K562 (cell line): ENCODE measurements around the gene CRADD. TPM values are rescaled to one million over a fixed set of nuclear protein-coding genes. Genes with fewer than 3 reads are reported as not detected.

Source experiments
- ATAC-seq: fragments of 200-7000 bp; cut with Tn5 transposase; 3 replicates; pipeline ENCODE4 v1.9.1; 2020; ENCODE audit warnings: moderate library complexity
- BruUV-seq: library from RNA; stranded (reverse); fragments of 400-500 nt; replicated peaks from 2 replicates; lab custom pipeline; 2021; lab: Mats Ljungman, UMichigan
- CTCF ChIA-PET: fragments of 300-600 bp; formaldehyde crosslinking; extraction: SDS; loops from one replicate; lab custom pipeline; 2021; ENCODE audit warnings: low intra/inter-chr PET ratio; lab: Yijun Ruan, JAX
- POLR2A ChIA-PET: fragments of 300-600, 350-650 bp; sonication (Branson Sonifier 250); formaldehyde crosslinking; extraction: SDS; loops from one replicate; lab custom pipeline; 2021; ENCODE audit warnings: antibody characterized with exemption, inconsistent platforms; lab: Yijun Ruan, JAX
- DNase-seq, 4 experiments: peaks; one replicate each; pipeline versions ENCODE4 v3.0.0 to v3.0.0-alpha.2; 2011 to 2018; ENCODE audit warnings: low spot score in 3 of 4, mixed read lengths in 3 of 4; ENCODE audit errors: extremely low read depth in 1 of 4
- FAIRE-seq: peaks from 2 replicates; lab custom pipeline; 2011; peaks lifted over from hg19 to GRCh38; lab: Jason Lieb, UNC
- H2AFZ ChIP-seq: 2 replicates; pipeline ENCODE4 v1.6.0; 2011; ENCODE audit warnings: low read depth, low read length, control low read depth, inconsistent platforms
- H3K27ac ChIP-seq: fragments of 200-600 bp; 3 replicates; pipeline ENCODE4 v1.8.0; 2011; ENCODE audit warnings: low read depth, mild to moderate bottlenecking, control low read depth, inconsistent platforms, low read length, moderate library complexity, mixed read lengths; ENCODE audit errors: extremely low read depth
- H3K27me3 ChIP-seq, 2 experiments: fragments of 300-600 bp in 1 of 2; 2 replicates in 1 of 2; 3 replicates in 1 of 2; pipeline versions ENCODE4 v1.6.0 to v1.8.0; 2011; ENCODE audit warnings: inconsistent platforms in 2 of 2, low read length in 2 of 2, mild to moderate bottlenecking in 1 of 2, mixed read lengths in 1 of 2, moderate library complexity in 1 of 2; ENCODE audit not compliant: control insufficient read depth in 2 of 2, insufficient read depth in 2 of 2
- H3K36me3 ChIP-seq: fragments of 300-600 bp; 3 replicates; pipeline ENCODE4 v1.8.0; 2011; ENCODE audit warnings: mild to moderate bottlenecking, low read length, inconsistent platforms; ENCODE audit not compliant: control insufficient read depth, insufficient read depth
- H3K4me1 ChIP-seq, 2 experiments: fragments of 200-600 bp in 1 of 2; replicated peaks in 1 of 2; 2 replicates in 1 of 2; 3 replicates in 1 of 2; pipeline versions ENCODE4 v1.5.1 to v1.8.0; 2011; ENCODE audit warnings: inconsistent platforms in 2 of 2, low read length in 2 of 2, mild to moderate bottlenecking in 1 of 2, mixed read lengths in 1 of 2, moderate library complexity in 1 of 2; ENCODE audit not compliant: control insufficient read depth in 2 of 2, insufficient read depth in 2 of 2
- H3K4me2 ChIP-seq: 2 replicates; pipeline ENCODE4 v1.6.1; 2011; ENCODE audit warnings: low read length, control low read depth, inconsistent platforms, mixed read lengths; ENCODE audit not compliant: insufficient read depth
- H3K4me3 ChIP-seq: fragments of 200-600 bp; sonication (generic), shearing (Covaris generic); 2 replicates; pipeline ENCODE4 v1.5.1; 2016; ENCODE audit warnings: control low read depth, inconsistent platforms
- H3K79me2 ChIP-seq: fragments of 200-600 bp; 3 replicates; pipeline ENCODE4 v1.8.0; 2011; ENCODE audit warnings: low read length, inconsistent platforms; ENCODE audit not compliant: control insufficient read depth, insufficient read depth
- H3K9ac ChIP-seq, 2 experiments: 2 replicates each; pipeline versions ENCODE4 v1.6.0 to v1.6.1; 2011; ENCODE audit warnings: low read depth in 2 of 2, low read length in 2 of 2, control low read depth in 1 of 2, inconsistent platforms in 1 of 2, mild to moderate bottlenecking in 1 of 2, mixed read lengths in 1 of 2; ENCODE audit not compliant: insufficient read depth in 1 of 2
- H3K9me1 ChIP-seq: one replicate; pipeline ENCODE4 v1.6.0; 2011; ENCODE audit warnings: inconsistent platforms, mild to moderate bottlenecking, low read length, moderate library complexity; ENCODE audit not compliant: control insufficient read depth, insufficient read depth
- H3K9me3 ChIP-seq: replicated peaks from 2 replicates; pipeline ENCODE4 v1.5.1; 2011; ENCODE audit warnings: low read depth, low read length, inconsistent platforms; ENCODE audit not compliant: control insufficient read depth, insufficient read depth
- H4K20me1 ChIP-seq: replicated peaks from 2 replicates; pipeline ENCODE4 v1.6.1; 2011; ENCODE audit warnings: low read length, inconsistent platforms, mixed read lengths; ENCODE audit not compliant: control insufficient read depth, insufficient read depth
- AFF4 ChIP-seq: sonication (generic); formaldehyde crosslinking; IDR thresholded peaks from 2 replicates; pipeline ENCODE4 v1.8.0; 2023; ENCODE audit warnings: mild to moderate bottlenecking, missing genetic modification reagents
- C11orf30 ChIP-seq: fragments of 450-650 bp; IDR thresholded peaks from 2 replicates; pipeline ENCODE4 v1.6.1; 2016; ENCODE audit warnings: low read depth, mild to moderate bottlenecking
- CC2D1A ChIP-seq: fragments of 450-650 bp; IDR thresholded peaks from 2 replicates; pipeline ENCODE4 v1.6.1; 2017; ENCODE audit warnings: mild to moderate bottlenecking
- CEBPB ChIP-seq: fragments of 450-650 bp; IDR thresholded peaks from 2 replicates; pipeline ENCODE4 v1.6.1; 2016; ENCODE audit warnings: missing genetic modification characterization, missing compliant biosample characterization
- DIDO1 ChIP-seq: fragments of 450-650 bp; IDR thresholded peaks from 2 replicates; pipeline ENCODE4 v1.6.1; 2016; ENCODE audit warnings: low read depth, missing biosample characterization, missing genetic modification characterization
- ETS2 ChIP-seq: IDR thresholded peaks from 2 replicates; pipeline ENCODE4 v1.6.1; 2016; ENCODE audit warnings: borderline replicate concordance, missing genetic modification characterization, mild to moderate bottlenecking, moderate library complexity, missing compliant biosample characterization; ENCODE audit not compliant: poor library complexity, severe bottlenecking
- ETV6 ChIP-seq, 3 experiments: fragments of 150-350 bp in 1 of 3; sonication (generic) in 1 of 3; formaldehyde crosslinking in 1 of 3; IDR thresholded peaks; 2 replicates each; pipeline versions ENCODE4 v1.6.1 to v1.8.0; 2014 to 2022; ENCODE audit warnings: borderline replicate concordance in 2 of 3, low read depth in 2 of 3, antibody characterized with exemption in 1 of 3, low read length in 1 of 3, mild to moderate bottlenecking in 1 of 3, missing genetic modification reagents in 1 of 3
- GABPA ChIP-seq: fragments of 200-800 bp; sonication (Bioruptor generic); conservative IDR thresholded peaks from 2 replicates; pipeline ENCODE4 v1.6.1; 2016; ENCODE audit warnings: low read depth, missing genetic modification characterization, missing compliant biosample characterization
- HMGN3 ChIP-seq: IDR thresholded peaks from 2 replicates; pipeline ENCODE4 v1.6.1; 2011; ENCODE audit warnings: borderline replicate concordance, low read depth, mild to moderate bottlenecking, mixed read lengths, low read length; ENCODE audit not compliant: insufficient read length; ENCODE audit errors: extremely low read depth
- KDM1A ChIP-seq, 2 experiments: fragments of 450-650 bp; IDR thresholded peaks; 2 replicates each; pipeline ENCODE4 v1.6.1; 2016; ENCODE audit warnings: mild to moderate bottlenecking in 2 of 2
- MAFF ChIP-seq: IDR thresholded peaks from 2 replicates; pipeline ENCODE4 v1.6.1; 2012; ENCODE audit warnings: low read length, improper control_type of control experiment
- SPI1 ChIP-seq: IDR thresholded peaks from 2 replicates; pipeline ENCODE4 v1.6.1; 2011; ENCODE audit warnings: low read depth, low read length, control low read depth, borderline replicate concordance
- TFAP4 ChIP-seq: sonication (generic); formaldehyde crosslinking; IDR thresholded peaks from 2 replicates; pipeline ENCODE4 v1.8.0; 2022; ENCODE audit warnings: missing genetic modification reagents, mild to moderate bottlenecking, moderate library complexity, borderline replicate concordance
- TOE1 ChIP-seq, 2 experiments: fragments of 450-650 bp in 1 of 2; sonication (generic) in 1 of 2; formaldehyde crosslinking in 1 of 2; IDR thresholded peaks; 2 replicates each; pipeline versions ENCODE4 v1.7.1 to v1.8.0; 2016 to 2022; ENCODE audit warnings: borderline replicate concordance in 2 of 2, mild to moderate bottlenecking in 2 of 2, antibody characterized with exemption in 1 of 2, inconsistent platforms in 1 of 2, low read depth in 1 of 2, missing genetic modification reagents in 1 of 2, moderate library complexity in 1 of 2
- ZNF316 ChIP-seq: fragments of 450-650 bp; IDR thresholded peaks from 2 replicates; pipeline ENCODE4 v1.6.1; 2016
- ZNF76 ChIP-seq: fragments of 250-450 bp; sonication (Bioruptor Pico); IDR thresholded peaks from 2 replicates; pipeline ENCODE4 v1.4.0; 2020; ENCODE audit warnings: mild to moderate bottlenecking, moderate library complexity, borderline replicate concordance
- WGBS: fragments of 100-300 bp; shearing (Covaris generic); methylation state at CpG from one replicate; pipeline ENCODE4 v1.1.6; 2016; ENCODE audit warnings: low coverage, mixed read lengths; ENCODE audit not compliant: insufficient coverage; ENCODE audit errors: missing lambda C conversion rate; 5-methylcytosine and 5-hydroxymethylcytosine counted together
- in situ Hi-C: fragments of 300-500 bp; cut with MboI; formaldehyde crosslinking; loops from 4 replicates; pipeline ENCODE4 v1.15.0; 2018; ENCODE audit warnings: inconsistent platforms, mixed read lengths
- intact Hi-C: fragments of 100-400 bp; cut with micrococcal nuclease; formaldehyde crosslinking; loops from 2 replicates; pipeline ENCODE4 v1.14.2; 2022
- polyA plus RNA-seq, 8 experiments: library from polyadenylated mRNA; depleted of rRNA in 4 of 8; stranded (reverse) in 5 of 8; unstranded in 3 of 8; fragments of >200 nt; fragmentation: Nextera tagmentation in 2 of 8; fragmentation: Illumina TruSeq in 1 of 8; extraction: Ambion mirVana in 2 of 8; extraction: Trizol in 1 of 8; gene quantifications; 2 replicates each; pipeline versions ENCODE4 v1.2.1 to v1.2.3, GENCODE V29; 2011 to 2014; ENCODE audit warnings: inconsistent platforms in 1 of 8, missing spikeins in 1 of 8
- total RNA-seq, 7 experiments: library from RNA; depleted of rRNA in 6 of 7; stranded (reverse); fragments of >200 nt in 6 of 7; fragmentation: Illumina TruSeq in 2 of 7; extraction: Trizol in 2 of 7; gene quantifications; 2 replicates each; pipeline versions ENCODE4 v1.2.1 to v1.2.3, GENCODE V29; 2011 to 2021; ENCODE audit warnings: low replicate concordance in 1 of 7

CRADD gene
- total and polyA plus RNA-seq, 9 of the 15 experiments (the other 6 are each of a cell fraction or from before 2014, with no cell fraction given): 20.5 to 41.1 (median 25.9) TPM

- TF ChIP-seq KDM1A (IDR thresholded peaks at IDR 0.05): no peak
These were observed 37.2 kb downstream of the CRADD start (continued) for GRCh38 chr12:93714382-93714781.

GRCh38 chr12:93719710-93720109 lies 42.5 kb downstream of the CRADD start:
- no peak overlapping the region for H3K9ac ChIP-seq
- CTCF ChIA-PET: no interaction called here
- H3K9me3 ChIP-seq: no peaks in the 10 kb centered on the region; the same call in 1 of the 2 replicates
- H3K79me2 ChIP-seq: peaks cover 10% of the 10 kb centered on the region; the same call in 2 of the 3 replicates
- no peaks in the 10 kb centered on the region for H3K9me1 ChIP-seq
- no peak overlapping the region for H2AFZ ChIP-seq
- in situ Hi-C loops: no loop called here
- POLR2A ChIA-PET: no interaction called here
- H3K4me2 ChIP-seq: no peak overlapping the region
- no peak overlapping the region for H3K27ac ChIP-seq
- intact Hi-C loops: no loop called here
- H3K4me3 ChIP-seq: no peak overlapping the region
- no peak for DNase-seq
- H3K36me3 ChIP-seq: no peaks in the 10 kb centered on the region
- no TSS peak for BruUV-seq
- 19% methylated on average over 1 of the region's 1 CpG for WGBS
- no peak for FAIRE-seq
- H4K20me1 ChIP-seq: no peaks in the 10 kb centered on the region
- no peaks in the 10 kb centered on the region; a peak in 1 of 5 replicates for H3K4me1 ChIP-seq
- no peaks in the 10 kb centered on the region for H3K27me3 ChIP-seq
- no peak for ATAC-seq
- TF ChIP-seq SPI1 (no peak), CC2D1A (no peak), TFAP4 (no peak), TOE1 (IDR thresholded peaks at IDR 0.05; ENCODE audit: borderline replicate concordance) (no peak), TOE1 (CRISPR knock-in tag; IDR thresholded peaks at IDR 0.05; ENCODE audit: borderline replicate concordance, low read depth) (no peak), ZNF76 (CRISPR knock-in tag) (no peak), C11orf30 (no peak), AFF4 (CRISPR knock-in tag) (no peak), CEBPB (tag) (no peak), ETS2 (tag) (no peak), GABPA (tag) (no peak), HMGN3 (no peak), ZNF316 (no peak), DIDO1 (tag) (no peak), ETV6 (IDR thresholded peaks at IDR 0.05; ENCODE audit: borderline replicate concordance in 1 of 2, low read depth in 2 of 2, low read length in 1 of 2) (no peak), ETV6 (CRISPR knock-in tag; IDR thresholded peaks at IDR 0.05; ENCODE audit: borderline replicate concordance) (no peak), MAFF (no peak)
- TF ChIP-seq, all 486 proteins: peak for 0
